Gastroesophageal sphincter (tissue), 3 donors: ENCODE data around the gene PSD.

ENCODE experiments used
- CTCF ChIP-seq, 4 experiments: fragments of 200-600 bp in 2 of 4; fragments of 450-650 bp in 2 of 4; sonication (generic) in 1 of 4; IDR thresholded peaks; one replicate each; pipeline ENCODE4 v1.5.1; 2017 to 2019; ENCODE audit warnings: antibody characterized with exemption in 4 of 4, mild to moderate bottlenecking in 2 of 4, moderate library complexity in 2 of 4
- EP300 ChIP-seq: sonication (generic); formaldehyde crosslinking; IDR thresholded peaks from one replicate; pipeline ENCODE4 v1.6.1; 2017; ENCODE audit warnings: antibody characterized with exemption, mild to moderate bottlenecking
- POLR2AphosphoS5 ChIP-seq: sonication (generic); formaldehyde crosslinking; IDR thresholded peaks from one replicate; pipeline ENCODE4 v1.6.1; 2017; ENCODE audit warnings: antibody characterized with exemption

- TF ChIP-seq CTCF (IDR thresholded peaks at IDR 0.05) (no peak), POLR2AphosphoS5 (no peak), EP300 (no peak)
These were observed 17.8 kb downstream of the PSD start for GRCh38 chr10:102400598-102401341.
